Measurements from ENCODE around the gene DUOX1.

Gene DUOX1

GRCh38 chr15:45114076-45114750 is 15.6 kb upstream of the DUOX1 start, which contains the start of the genes DUOX2 and DUOXA2:
Gene DUOX2 (minus strand): TSS chr15:45114172. CDS start chr15:45113411, 761 bp downstream.
Gene DUOXA2 (plus strand): TSS chr15:45114326. CDS start chr15:45114606, 280 bp downstream.
- TF ChIP-seq TCF12 (IDR thresholded peaks at IDR 0.05; ENCODE audit: low read depth), result no peak

- TF ChIP-seq REST (IDR thresholded peaks at IDR 0.05; ENCODE audit: low read depth), result no peak
- no peak for TF ChIP-seq RAD21 (IDR thresholded peaks at IDR 0.05; ENCODE audit: low read depth)
- TF ChIP-seq NFIC (IDR thresholded peaks at IDR 0.05), result no peak
- TF ChIP-seq EGR1 (IDR thresholded peaks at IDR 0.05), result no peak
- TF ChIP-seq TAF1 (IDR thresholded peaks at IDR 0.05; ENCODE audit: low read depth), result no peak
- no peak for TF ChIP-seq YY1 (IDR thresholded peaks at IDR 0.05; ENCODE audit: low read depth)
- TF ChIP-seq CREB1 (IDR thresholded peaks at IDR 0.05; ENCODE audit: low read depth), result no peak
- TF ChIP-seq MAX (IDR thresholded peaks at IDR 0.05), result no peak
- TF ChIP-seq USF1 (IDR thresholded peaks at IDR 0.05), result no peak
- no peak for TF ChIP-seq EP300 (IDR thresholded peaks at IDR 0.05; ENCODE audit: borderline replicate concordance)
Measured at GRCh38 chr15:45114751-45115085, 15.1 kb upstream of the DUOX1 start.

- TF ChIP-seq MAX (IDR thresholded peaks at IDR 0.05) (no peak), RAD21 (IDR thresholded peaks at IDR 0.05; ENCODE audit: low read depth) (no peak), CREB1 (IDR thresholded peaks at IDR 0.05; ENCODE audit: low read depth) (no peak), TCF12 (IDR thresholded peaks at IDR 0.05; ENCODE audit: low read depth) (no peak), USF1 (IDR thresholded peaks at IDR 0.05) (no peak), YY1 (IDR thresholded peaks at IDR 0.05; ENCODE audit: low read depth) (no peak), EP300 (IDR thresholded peaks at IDR 0.05; ENCODE audit: borderline replicate concordance) (no peak), FOXM1 (IDR thresholded peaks at IDR 0.05; ENCODE audit: borderline replicate concordance, low read depth) (no peak), TEAD4 (IDR thresholded peaks at IDR 0.05) (no peak), ZBTB7A (IDR thresholded peaks at IDR 0.05; ENCODE audit: low read depth) (no peak), CEBPB (IDR thresholded peaks at IDR 0.05) (no peak), NFIC (IDR thresholded peaks at IDR 0.05) (no peak), REST (IDR thresholded peaks at IDR 0.05; ENCODE audit: low read depth) (no peak), EGR1 (IDR thresholded peaks at IDR 0.05) (no peak), TAF1 (IDR thresholded peaks at IDR 0.05; ENCODE audit: low read depth) (no peak)
Measured at GRCh38 chr15:45115312-45115820, 14.4 kb upstream of the DUOX1 start.

- no peak for TF ChIP-seq TCF12 (IDR thresholded peaks at IDR 0.05; ENCODE audit: low read depth)
- TF ChIP-seq ZBTB7A (IDR thresholded peaks at IDR 0.05; ENCODE audit: low read depth), result no peak
- no peak for TF ChIP-seq FOXM1 (IDR thresholded peaks at IDR 0.05; ENCODE audit: borderline replicate concordance, low read depth)
- no peak for TF ChIP-seq RAD21 (IDR thresholded peaks at IDR 0.05; ENCODE audit: low read depth)
- no peak for TF ChIP-seq TAF1 (IDR thresholded peaks at IDR 0.05; ENCODE audit: low read depth)
- TF ChIP-seq EGR1 (IDR thresholded peaks at IDR 0.05), result no peak
- TF ChIP-seq REST (IDR thresholded peaks at IDR 0.05; ENCODE audit: low read depth), result no peak
- no peak for TF ChIP-seq EP300 (IDR thresholded peaks at IDR 0.05; ENCODE audit: borderline replicate concordance)
- TF ChIP-seq TEAD4 (IDR thresholded peaks at IDR 0.05), result no peak
- TF ChIP-seq MAX (IDR thresholded peaks at IDR 0.05), result no peak
- TF ChIP-seq YY1 (IDR thresholded peaks at IDR 0.05; ENCODE audit: low read depth), result no peak
- TF ChIP-seq CEBPB (IDR thresholded peaks at IDR 0.05), result no peak
- no peak for TF ChIP-seq NFIC (IDR thresholded peaks at IDR 0.05)
- no peak for TF ChIP-seq CREB1 (IDR thresholded peaks at IDR 0.05; ENCODE audit: low read depth)
- TF ChIP-seq USF1 (IDR thresholded peaks at IDR 0.05), result no peak
Measured at GRCh38 chr15:45116006-45116481, 13.8 kb upstream of the DUOX1 start.
